Gastrocnemius medialis (tissue), 4 donors: ENCODE data around the gene PLA2G5.

Experiments used
- CTCF ChIP-seq, 5 experiments: fragments of 450-650 bp in 3 of 5; fragments of 200-600 bp in 2 of 5; sonication (generic) in 2 of 5; IDR thresholded peaks in 4 of 5; conservative IDR thresholded peaks in 1 of 5; 1 replicate in 4 of 5; 2 replicates in 1 of 5; pipeline ENCODE4 v1.5.1; 2016 to 2019; ENCODE audit warnings: antibody characterized with exemption in 5 of 5, mild to moderate bottlenecking in 3 of 5, moderate library complexity in 3 of 5
- POLR2A ChIP-seq, 2 donors: fragments of 450-650 bp; IDR thresholded peaks; one replicate each; pipeline ENCODE4 v1.6.1; 2017; ENCODE audit warnings: antibody characterized with exemption in 2 of 2, mild to moderate bottlenecking in 2 of 2, moderate library complexity in 2 of 2

GRCh38 chr1:20031161-20031560 lies 38.8 kb upstream of the PLA2G5 start:
- TF ChIP-seq CTCF (IDR thresholded peaks at IDR 0.05 in 4 of 5, conservative IDR thresholded peaks at IDR 0.05 in 1 of 5) (no peak), POLR2A (IDR thresholded peaks at IDR 0.05) (no peak)
